ENCODE results near the gene AGMO. TPM values are rescaled to one million over a fixed set of nuclear protein-coding genes. Genes with fewer than 3 reads are reported as not detected.

AGMO gene
- total RNA-seq, 2 donors from 2014 or later: 0.48 TPM; not detected in 1

DNA sequence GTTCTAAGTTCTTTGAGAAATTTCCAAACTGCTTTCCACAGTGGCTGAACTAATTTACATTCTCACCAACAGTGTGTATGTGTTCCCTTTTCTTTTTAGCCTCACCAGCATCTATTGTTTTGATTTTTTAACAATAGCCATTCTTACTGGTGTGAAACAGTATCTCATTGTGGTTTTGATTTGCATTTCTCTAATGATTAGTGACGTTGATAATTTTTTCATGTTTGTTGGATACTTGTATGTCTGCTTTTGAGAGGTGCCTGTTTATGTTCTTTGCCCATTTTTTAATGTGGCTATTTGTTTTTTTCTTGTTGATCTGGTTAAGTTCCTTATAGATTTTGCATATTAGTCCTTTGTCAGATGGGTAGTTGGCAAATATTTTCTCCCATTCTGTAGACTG is 191.4 kb downstream of the AGMO start:
- Histone ChIP-seq H3K4me3 (no peak overlapping the region), H3K27ac (no peak overlapping the region), H3K9me3 (no peaks in the 10 kb centered on the region), H3K4me1 (no peaks in the 10 kb centered on the region), H3K36me3 (no peaks in the 10 kb centered on the region), H3K27me3 (no peaks in the 10 kb centered on the region)
- no peak for TF ChIP-seq CTCF (IDR thresholded peaks at IDR 0.05)
- no peak for DNase-seq (ENCODE audit: low spot score)

DNA sequence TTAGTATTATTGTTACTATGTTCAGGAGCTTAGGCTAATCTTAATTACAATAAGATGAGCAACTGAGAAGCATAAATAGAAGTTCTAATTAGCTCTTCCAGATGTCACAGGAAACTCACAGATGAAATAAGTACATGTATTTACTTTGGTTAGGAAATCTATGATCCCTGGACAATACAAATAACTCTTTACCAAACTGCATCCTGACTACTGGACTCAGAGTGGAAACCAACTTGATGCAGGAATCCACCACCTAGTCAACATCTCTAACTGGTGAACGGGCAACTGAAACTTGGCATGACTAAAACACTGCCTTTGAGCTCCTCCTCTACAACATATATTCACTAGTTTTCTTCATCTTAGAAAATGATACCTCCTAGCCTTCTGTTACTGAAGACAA is 193.2 kb downstream of the AGMO start:
- no peaks in the 10 kb centered on the region for H3K4me1 ChIP-seq
- no peak for DNase-seq (ENCODE audit: low spot score)
- H3K27me3 ChIP-seq: no peaks in the 10 kb centered on the region
- no peaks in the 10 kb centered on the region for H3K36me3 ChIP-seq
- TF ChIP-seq CTCF (IDR thresholded peaks at IDR 0.05): no peak
- H3K9me3 ChIP-seq: no peaks in the 10 kb centered on the region
- H3K4me3 ChIP-seq: no peak overlapping the region
- no peak overlapping the region for H3K27ac ChIP-seq

DNA sequence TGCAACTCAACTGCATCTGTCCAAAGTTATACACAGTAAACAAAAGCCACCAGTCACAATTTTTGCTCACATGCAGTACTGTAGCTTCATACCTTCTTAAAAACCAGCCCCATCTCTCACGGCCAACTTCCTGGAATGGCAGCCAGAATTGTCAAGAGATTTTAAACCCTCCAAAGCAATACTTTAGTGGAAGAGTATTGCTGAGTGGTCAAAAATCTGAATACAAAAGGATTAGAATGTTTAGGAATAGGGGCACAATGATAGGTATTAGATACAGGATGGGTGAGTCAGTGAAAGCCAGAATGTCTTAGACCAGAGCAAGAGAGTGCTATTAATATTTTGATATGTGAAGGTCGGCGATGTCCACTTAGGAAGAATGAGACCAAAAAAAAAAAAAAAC is 193.9 kb downstream of the AGMO start:
- Histone ChIP-seq H3K4me3 (no peak overlapping the region), H3K27ac (no peak overlapping the region), H3K36me3 (no peaks in the 10 kb centered on the region), H3K27me3 (no peaks in the 10 kb centered on the region), H3K9me3 (no peaks in the 10 kb centered on the region), H3K4me1 (no peaks in the 10 kb centered on the region)
- DNase-seq (ENCODE audit: low spot score): no peak
- no peak for TF ChIP-seq CTCF (IDR thresholded peaks at IDR 0.05)

GRCh38 chr7:15358112-15358511 is 203.7 kb downstream of the AGMO start:
- no peak for TF ChIP-seq CTCF (IDR thresholded peaks at IDR 0.05)
- Histone ChIP-seq H3K9me3 (no peaks in the 10 kb centered on the region), H3K4me1 (no peaks in the 10 kb centered on the region), H3K27me3 (no peaks in the 10 kb centered on the region), H3K36me3 (no peaks in the 10 kb centered on the region), H3K27ac (no peak overlapping the region), H3K4me3 (no peak overlapping the region)
- no peak for DNase-seq (ENCODE audit: low spot score)

DNA sequence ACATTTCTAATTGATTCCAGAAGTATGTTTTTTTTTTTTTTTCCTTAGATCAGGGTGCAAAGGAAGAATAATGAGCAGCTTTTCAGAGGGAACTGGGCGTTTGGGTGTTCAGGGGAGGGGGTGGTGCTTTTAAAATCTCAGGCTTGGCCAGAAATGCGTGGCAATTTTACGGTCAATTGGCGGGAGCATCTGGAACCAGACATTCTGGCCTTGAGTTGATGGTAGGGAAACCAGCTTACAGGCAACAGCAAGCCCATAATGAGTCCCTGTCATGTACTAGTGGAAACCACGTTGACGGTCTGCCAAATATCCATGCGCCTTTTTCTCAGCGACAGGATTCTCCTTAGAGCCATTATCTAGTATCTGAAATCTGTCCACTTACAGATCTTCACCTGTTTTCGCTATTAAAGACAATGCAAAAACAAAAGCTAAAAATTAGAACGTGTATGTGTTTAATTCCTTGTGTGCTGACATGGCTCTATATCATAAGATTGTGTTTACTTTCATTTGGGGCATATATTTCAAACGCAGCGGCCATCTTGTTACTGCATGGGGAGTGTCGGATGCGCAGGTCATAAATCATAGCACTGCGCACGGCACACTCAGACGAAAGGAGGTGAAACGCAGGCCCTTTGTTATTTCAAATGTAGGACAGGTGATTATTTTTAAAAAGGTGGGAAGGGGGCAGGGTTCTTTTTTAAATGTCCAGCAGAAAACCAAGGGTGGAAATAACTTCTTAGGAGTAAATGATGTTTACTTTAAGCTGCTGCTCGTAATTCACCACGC is 209.2 kb downstream of the AGMO start:
- Histone ChIP-seq H3K27ac (no peak overlapping the region), H3K4me3 (no peak overlapping the region), H3K4me1 (no peaks in the 10 kb centered on the region), H3K36me3 (no peaks in the 10 kb centered on the region), H3K27me3 (no peaks in the 10 kb centered on the region), H3K9me3 (no peaks in the 10 kb centered on the region)
- no peak for TF ChIP-seq CTCF (IDR thresholded peaks at IDR 0.05)
- no peak for DNase-seq (ENCODE audit: low spot score)

DNA sequence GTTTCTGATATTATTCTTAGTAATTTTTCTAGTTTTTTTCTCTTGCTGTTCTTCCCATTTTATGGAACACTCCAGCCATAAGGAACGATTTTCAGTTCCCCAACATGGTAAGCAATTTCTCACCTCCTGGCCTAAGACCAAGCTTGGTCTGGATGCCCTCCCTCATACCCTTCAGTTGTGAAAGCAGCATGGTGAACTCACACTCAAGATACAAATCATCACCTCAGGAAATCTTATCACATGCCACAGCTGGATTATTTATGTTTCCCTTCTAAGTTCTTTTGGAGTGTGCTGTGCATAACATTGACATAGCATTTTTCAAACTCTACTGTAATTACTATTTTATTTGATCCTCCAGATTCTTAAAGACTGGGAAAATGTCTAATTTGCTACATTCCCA is 216.6 kb downstream of the AGMO start:
- no peak for TF ChIP-seq CTCF (IDR thresholded peaks at IDR 0.05)
- H3K4me1 ChIP-seq: no peaks in the 10 kb centered on the region
- no peak for DNase-seq (ENCODE audit: low spot score)
- no peak overlapping the region for H3K4me3 ChIP-seq
- no peaks in the 10 kb centered on the region for H3K36me3 ChIP-seq
- H3K27me3 ChIP-seq: no peaks in the 10 kb centered on the region
- H3K27ac ChIP-seq: no peak overlapping the region
- no peaks in the 10 kb centered on the region for H3K9me3 ChIP-seq

Data from right atrium auricular region (tissue), 2 donors.